GM23248 (cell line): Measurements from ENCODE around the gene OBP2A.

Source experiments
- EZH2 ChIP-seq: fragments of 200-600 bp; sonication (generic); IDR thresholded peaks from 2 replicates; pipeline ENCODE4 v1.6.1; 2018; ENCODE audit warnings: antibody characterized with exemption, mild to moderate bottlenecking; ENCODE audit not compliant: insufficient read depth, poor library complexity, severe bottlenecking
- EZH2phosphoT487 ChIP-seq: fragments of 200-600 bp; sonication (generic); IDR thresholded peaks from 2 replicates; pipeline ENCODE4 v1.6.1; 2018; ENCODE audit warnings: antibody characterized with exemption, moderate library complexity, mild to moderate bottlenecking, low read depth; ENCODE audit not compliant: insufficient read depth

GRCh38 chr9:135533113-135533512 is 12.8 kb upstream of the OBP2A start:
- TF ChIP-seq EZH2: no peak
- no peak for TF ChIP-seq EZH2phosphoT487
